HEK293T (cell line): Measurements from ENCODE around the gene CHCHD1.

Experiments
- CTCF ChIA-PET: fragments of 350-600 bp; formaldehyde crosslinking; extraction: SDS; loops from one replicate; lab custom pipeline; 2021; ENCODE audit warnings: antibody characterized with exemption, inconsistent platforms; lab: Yijun Ruan, JAX
- POLR2A ChIA-PET: fragments of 350-600 bp; formaldehyde crosslinking; extraction: SDS; loops from one replicate; lab custom pipeline; 2020; ENCODE audit warnings: antibody characterized with exemption, inconsistent platforms; lab: Yijun Ruan, JAX
- DNase-seq: peaks from one replicate; pipeline ENCODE4 v3.0.0; 2012; ENCODE audit warnings: mixed read lengths; ENCODE audit errors: extremely low spot score
- ARNT ChIP-seq: fragments of 450-650 bp; IDR thresholded peaks from 2 replicates; pipeline ENCODE4 v1.6.1; 2017; ENCODE audit warnings: mild to moderate bottlenecking
- BHLHE40 ChIP-seq: fragments of 450-650 bp; IDR thresholded peaks from 2 replicates; pipeline ENCODE4 v1.6.1; 2016; ENCODE audit warnings: mild to moderate bottlenecking, moderate library complexity, borderline replicate concordance
- CTBP1 ChIP-seq: fragments of 450-650 bp; IDR thresholded peaks from 2 replicates; pipeline ENCODE4 v1.6.1; 2016; ENCODE audit warnings: borderline replicate concordance
- ELF4 ChIP-seq: fragments of 450-650 bp; IDR thresholded peaks from 2 replicates; pipeline ENCODE4 v1.6.1; 2017; ENCODE audit warnings: antibody characterized with exemption
- FOXA1 ChIP-seq: fragments of 450-650 bp; IDR thresholded peaks from 2 replicates; pipeline ENCODE4 v1.6.1; 2016; ENCODE audit warnings: mild to moderate bottlenecking
- FOXK2 ChIP-seq: fragments of 450-650 bp; IDR thresholded peaks from 2 replicates; pipeline ENCODE4 v1.6.1; 2016; ENCODE audit warnings: mild to moderate bottlenecking
- FOXM1 ChIP-seq: fragments of 450-650 bp; IDR thresholded peaks from 2 replicates; pipeline ENCODE4 v1.6.1; 2017; ENCODE audit warnings: mild to moderate bottlenecking, borderline replicate concordance
- HDGF ChIP-seq: fragments of 450-650 bp; IDR thresholded peaks from 2 replicates; pipeline ENCODE4 v1.6.1; 2017; ENCODE audit warnings: antibody characterized with exemption, borderline replicate concordance
- L3MBTL2 ChIP-seq: fragments of 450-650 bp; conservative IDR thresholded peaks from 2 replicates; pipeline ENCODE4 v1.6.1; 2016; ENCODE audit warnings: mild to moderate bottlenecking
- LEF1 ChIP-seq: fragments of 450-650 bp; IDR thresholded peaks from 2 replicates; pipeline ENCODE4 v1.6.1; 2017; ENCODE audit warnings: mild to moderate bottlenecking, borderline replicate concordance
- NFRKB ChIP-seq: fragments of 450-650 bp; IDR thresholded peaks from 2 replicates; pipeline ENCODE4 v1.6.1; 2016; ENCODE audit warnings: mild to moderate bottlenecking, moderate library complexity
- PKNOX1 ChIP-seq: fragments of 450-650 bp; IDR thresholded peaks from 2 replicates; pipeline ENCODE4 v1.6.1; 2016
- SP1 ChIP-seq: fragments of 450-650 bp; IDR thresholded peaks from 2 replicates; pipeline ENCODE4 v1.6.1; 2017
- SUZ12 ChIP-seq: fragments of 450-650 bp; IDR thresholded peaks from 2 replicates; pipeline ENCODE4 v1.6.1; 2016; ENCODE audit warnings: mild to moderate bottlenecking
- TARDBP ChIP-seq: fragments of 450-650 bp; IDR thresholded peaks from 2 replicates; pipeline ENCODE4 v1.6.1; 2016
- ZNF384 ChIP-seq: fragments of 450-650 bp; IDR thresholded peaks from 2 replicates; pipeline ENCODE4 v1.6.1; 2016

The CHCHD1 gene

GRCh38 chr10:73756183-73756582, 25.7 kb upstream of the CHCHD1 start:
- DNase-seq, result no peak
- ChIA-PET CTCF (no interaction called here), POLR2A (interaction anchor here (0.6 kb wide), 1 partner anchor 9 kb away, joined by 4 read pairs; no protein-coding TSS in a partner anchor)
- TF ChIP-seq ZNF384, result no peak
- no peak for TF ChIP-seq FOXA1
- TF ChIP-seq PKNOX1, result no peak
- no peak for TF ChIP-seq TARDBP
- no peak for TF ChIP-seq SP1
- TF ChIP-seq CTBP1, result no peak
- no peak for TF ChIP-seq FOXK2
- TF ChIP-seq LEF1, result no peak
- no peak for TF ChIP-seq SUZ12
- no peak for TF ChIP-seq BHLHE40
- no peak for TF ChIP-seq L3MBTL2
- TF ChIP-seq ELF4, result no peak
- no peak for TF ChIP-seq HDGF
- TF ChIP-seq NFRKB, result no peak

- TF ChIP-seq HDGF (no peak), FOXM1 (no peak), FOXA1 (no peak), TARDBP (no peak)
- POLR2A ChIA-PET, result interaction anchor here (1.1 to 1.8 kb wide), 2 partner anchors 10 to 13 kb away, joined by 3 to 8 read pairs; a partner anchor contains a TSS
- no peak for DNase-seq
- CTCF ChIA-PET, result interaction anchor here (0.6 kb wide), 1 partner anchor 174 kb away, joined by 5 read pairs; no protein-coding TSS in a partner anchor
These were observed 22.9 kb upstream of the CHCHD1 start for GRCh38 chr10:73758704-73759511.

GRCh38 chr10:73759512-73760115, 22.2 kb upstream of the CHCHD1 start:
- ChIA-PET POLR2A (interaction anchor here (1.8 kb wide), 1 partner anchor 13 kb away, joined by 8 read pairs; a partner anchor contains a TSS), CTCF (interaction anchor here (0.6 kb wide), 1 partner anchor 174 kb away, joined by 5 read pairs; no protein-coding TSS in a partner anchor)
- no peak for DNase-seq
- TF ChIP-seq NFRKB (no peak), SUZ12 (no peak), FOXK2 (no peak), SP1 (no peak)

GRCh38 chr10:73761781-73762180, 20.1 kb upstream of the CHCHD1 start:
- CTCF ChIA-PET, result no interaction called here
- TF ChIP-seq CTBP1 (no peak), FOXA1 (no peak), ARNT (no peak), ZNF384 (no peak), L3MBTL2 (no peak), PKNOX1 (no peak), FOXM1 (no peak)
- POLR2A ChIA-PET, result interaction anchor here (1.5 kb wide), 1 partner anchor 11 kb away, joined by 4 read pairs; a partner anchor contains a TSS
- no peak for DNase-seq

- POLR2A ChIA-PET, result interaction anchor here (0.6 to 1.2 kb wide), 2 partner anchors 9 to 18 kb away, joined by 3 read pairs; a partner anchor contains a TSS
- CTCF ChIA-PET, result no interaction called here
- DNase-seq, result no peak
These were observed 18.9 kb upstream of the CHCHD1 start for GRCh38 chr10:73762915-73763314.

More at GRCh38 chr10:73762915-73763314, 18.9 kb upstream of the CHCHD1 start:
- no peak for TF ChIP-seq L3MBTL2
- TF ChIP-seq CTBP1, result no peak
- TF ChIP-seq ARNT, result no peak
- no peak for TF ChIP-seq PKNOX1
- TF ChIP-seq ELF4, result no peak
- TF ChIP-seq LEF1, result no peak
- no peak for TF ChIP-seq SP1
- TF ChIP-seq TARDBP, result no peak
- TF ChIP-seq ZNF384, result no peak
- no peak for TF ChIP-seq FOXM1
- TF ChIP-seq NFRKB, result no peak
- TF ChIP-seq SUZ12, result no peak
- no peak for TF ChIP-seq HDGF
- no peak for TF ChIP-seq BHLHE40
- no peak for TF ChIP-seq FOXK2
- TF ChIP-seq FOXA1, result no peak
